ENCODE data around the gene TMEM144.

- TF ChIP-seq CTCF (conservative IDR thresholded peaks at IDR 0.05; ENCODE audit: low read length) (no peak), EZH2phosphoT487 (IDR thresholded peaks at IDR 0.05; ENCODE audit: borderline replicate concordance) (no peak)
These were observed 23.5 kb upstream of the TMEM144 start for GRCh38 chr4:158186815-158187214.

Data from Loucy (cell line).